B cell (primary cell): ENCODE measurements around the gene LRRC4C.

Experiments
- CTCF ChIP-seq: fragments of 200-600 bp; IDR thresholded peaks from one replicate; pipeline ENCODE4 v1.8.0; 2022; ENCODE audit warnings: antibody characterized with exemption, mild to moderate bottlenecking
- EZH2 ChIP-seq: IDR thresholded peaks from 2 replicates; pipeline ENCODE4 v1.6.1; 2012; ENCODE audit warnings: borderline replicate concordance, low read depth, mild to moderate bottlenecking, moderate library complexity, low read length; ENCODE audit not compliant: insufficient read depth, poor library complexity, severe bottlenecking

- TF ChIP-seq CTCF, result no peak
- no peak for TF ChIP-seq EZH2
Measured at GRCh38 chr11:40133498-40133897, 1326.0 kb downstream of the LRRC4C start.
